LNCaP clone FGC (cell line): ENCODE results near the gene MTPN.

ENCODE experiments used
- DNase-seq: peaks from one replicate; pipeline ENCODE4 v3.0.0-alpha.2; 2011; ENCODE audit warnings: low read depth
- H3K4me3 ChIP-seq: 2 replicates; pipeline ENCODE4 v1.5.1; 2011; ENCODE audit warnings: mild to moderate bottlenecking, low read depth, low read length, control low read depth
- TF ChIP-seq, protein P1 (sequence below): IDR thresholded peaks from 2 replicates; pipeline ENCODE4 v1.5.1; 2012; ENCODE audit warnings: mild to moderate bottlenecking; ENCODE audit not compliant: control insufficient read depth, insufficient read depth; ENCODE audit errors: extremely low read depth

Gene MTPN

DNA sequence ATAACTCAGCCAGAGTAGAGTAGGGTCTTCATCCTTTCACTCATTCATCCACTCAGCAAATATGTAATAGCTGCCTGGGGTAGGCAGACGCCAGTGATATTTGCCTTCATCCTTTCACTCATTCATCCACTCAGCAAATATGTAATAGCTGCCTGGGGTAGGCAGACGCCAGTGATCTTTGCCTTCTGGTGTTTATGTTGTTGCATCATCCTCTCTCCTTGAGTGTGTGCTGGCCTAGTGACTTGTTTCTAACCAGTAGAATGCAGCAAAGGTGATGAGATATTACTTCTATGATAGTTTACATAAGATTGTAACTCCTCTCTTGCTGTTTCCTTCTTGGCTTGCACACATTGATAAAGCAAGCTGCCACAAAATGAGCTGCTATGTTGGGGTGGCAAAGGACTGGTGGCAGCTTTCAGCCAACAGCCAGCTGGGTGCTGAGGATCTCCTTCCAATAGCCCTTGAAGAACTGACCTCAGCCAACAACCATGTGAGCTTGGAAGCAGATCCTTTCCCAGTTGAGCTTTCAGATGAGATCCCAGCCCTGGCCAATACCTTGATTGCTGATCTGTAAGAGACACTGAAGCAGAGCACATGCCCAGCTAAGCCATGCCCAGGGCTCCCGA lies 23.2 kb upstream of the MTPN start:
- no peak overlapping the region for H3K4me3 ChIP-seq
- no peak for DNase-seq
- TF ChIP-seq, protein P1, sequence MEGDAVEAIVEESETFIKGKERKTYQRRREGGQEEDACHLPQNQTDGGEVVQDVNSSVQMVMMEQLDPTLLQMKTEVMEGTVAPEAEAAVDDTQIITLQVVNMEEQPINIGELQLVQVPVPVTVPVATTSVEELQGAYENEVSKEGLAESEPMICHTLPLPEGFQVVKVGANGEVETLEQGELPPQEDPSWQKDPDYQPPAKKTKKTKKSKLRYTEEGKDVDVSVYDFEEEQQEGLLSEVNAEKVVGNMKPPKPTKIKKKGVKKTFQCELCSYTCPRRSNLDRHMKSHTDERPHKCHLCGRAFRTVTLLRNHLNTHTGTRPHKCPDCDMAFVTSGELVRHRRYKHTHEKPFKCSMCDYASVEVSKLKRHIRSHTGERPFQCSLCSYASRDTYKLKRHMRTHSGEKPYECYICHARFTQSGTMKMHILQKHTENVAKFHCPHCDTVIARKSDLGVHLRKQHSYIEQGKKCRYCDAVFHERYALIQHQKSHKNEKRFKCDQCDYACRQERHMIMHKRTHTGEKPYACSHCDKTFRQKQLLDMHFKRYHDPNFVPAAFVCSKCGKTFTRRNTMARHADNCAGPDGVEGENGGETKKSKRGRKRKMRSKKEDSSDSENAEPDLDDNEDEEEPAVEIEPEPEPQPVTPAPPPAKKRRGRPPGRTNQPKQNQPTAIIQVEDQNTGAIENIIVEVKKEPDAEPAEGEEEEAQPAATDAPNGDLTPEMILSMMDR: no peak

DNA sequence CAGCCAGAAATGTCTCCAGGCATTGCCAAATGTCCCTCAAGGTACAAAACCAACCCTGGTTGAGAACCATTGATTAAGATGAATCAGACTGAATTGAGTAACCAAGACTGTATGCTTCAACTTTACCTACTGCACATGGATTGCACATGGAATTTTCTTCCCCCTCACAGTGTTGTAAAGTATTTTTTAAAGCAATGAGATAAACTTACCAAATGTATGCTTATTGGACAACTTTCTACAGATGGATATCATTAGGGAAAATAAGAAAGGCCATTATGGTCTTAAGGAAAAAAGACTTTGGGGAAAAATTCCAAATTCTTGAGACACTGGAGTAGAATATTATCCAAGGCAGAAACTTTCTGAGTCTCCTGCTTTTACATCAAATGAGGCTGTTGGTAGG lies 20.9 kb upstream of the MTPN start:
- TF ChIP-seq, protein P1: no peak
- no peak for DNase-seq
- H3K4me3 ChIP-seq: no peak overlapping the region

DNA sequence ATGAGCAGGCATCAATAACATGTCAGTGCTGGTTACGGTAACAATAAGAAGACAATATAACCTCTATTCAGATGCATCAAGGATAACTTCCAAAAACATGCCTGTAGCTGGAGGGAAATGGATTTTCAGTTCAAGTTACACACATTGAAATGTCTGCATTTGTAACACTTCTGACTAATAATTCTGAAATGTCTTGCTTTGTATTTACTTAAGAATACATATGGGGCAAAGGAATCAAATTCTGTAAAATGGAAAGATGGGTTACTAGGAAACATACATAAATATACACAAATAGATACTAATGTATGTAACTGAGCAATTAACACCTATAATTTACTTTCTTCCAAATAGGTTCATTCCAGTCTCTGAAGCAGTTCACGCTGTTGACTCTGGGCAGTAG lies 18.6 kb upstream of the MTPN start:
- TF ChIP-seq, protein P1: no peak
- no peak for DNase-seq
- no peak overlapping the region for H3K4me3 ChIP-seq

DNA sequence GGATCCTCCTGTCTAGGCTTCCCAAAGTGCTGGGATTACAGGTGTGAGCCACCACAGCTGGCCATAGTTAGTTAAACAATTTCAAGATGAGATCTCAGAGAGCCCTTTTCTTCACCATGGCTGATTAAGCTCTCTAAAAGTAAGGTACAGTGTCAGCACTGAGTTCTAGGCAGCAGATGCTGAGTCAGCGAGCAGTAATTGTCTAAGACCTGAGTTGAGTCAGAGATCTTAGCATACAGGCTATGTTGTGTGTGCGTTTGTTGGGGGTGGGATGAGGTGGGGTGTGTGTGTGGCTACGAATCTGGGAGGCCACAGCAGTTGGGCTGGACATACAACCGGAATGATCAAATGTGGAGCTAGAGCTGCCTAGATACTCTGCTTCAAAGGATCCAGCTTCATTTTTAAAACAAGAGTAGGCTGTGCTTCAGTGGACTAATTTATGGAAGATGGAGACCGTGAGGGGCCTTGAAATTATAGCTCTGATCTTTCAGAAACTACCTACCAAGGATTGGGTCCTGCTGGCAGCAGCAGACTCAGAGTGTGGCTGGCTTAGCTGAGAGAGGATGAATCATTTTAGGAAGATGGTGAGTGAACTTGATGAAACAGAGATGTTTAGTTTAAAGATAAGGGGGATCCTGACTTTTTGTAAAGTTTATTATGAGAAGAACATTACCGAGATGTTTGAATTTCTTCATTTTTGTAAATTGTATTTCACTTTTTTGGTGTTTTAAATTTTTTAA lies 17.5 kb upstream of the MTPN start:
- no peak overlapping the region for H3K4me3 ChIP-seq
- TF ChIP-seq, protein P1: no peak
- no peak for DNase-seq

DNA sequence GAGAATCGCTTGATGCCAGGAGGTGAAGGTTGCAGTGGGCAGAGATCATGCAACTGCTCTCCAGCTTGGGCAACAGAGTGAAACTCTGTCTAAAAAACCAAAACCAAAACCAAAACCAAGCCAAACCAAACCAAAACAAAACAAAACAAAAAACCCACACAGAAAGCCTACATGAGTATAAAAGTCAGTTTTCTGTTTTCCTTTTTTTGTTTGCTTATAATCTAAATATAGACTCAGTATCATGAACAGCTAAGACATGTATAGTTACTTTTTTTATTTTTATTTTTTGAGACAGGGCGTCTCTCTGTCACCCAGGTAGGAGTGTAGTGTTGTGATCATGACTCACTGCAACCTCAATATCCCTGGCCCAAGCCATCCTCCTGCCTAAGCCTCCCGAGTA lies 16.8 kb upstream of the MTPN start:
- no peak overlapping the region for H3K4me3 ChIP-seq
- DNase-seq: no peak
- TF ChIP-seq, protein P1: no peak

DNA sequence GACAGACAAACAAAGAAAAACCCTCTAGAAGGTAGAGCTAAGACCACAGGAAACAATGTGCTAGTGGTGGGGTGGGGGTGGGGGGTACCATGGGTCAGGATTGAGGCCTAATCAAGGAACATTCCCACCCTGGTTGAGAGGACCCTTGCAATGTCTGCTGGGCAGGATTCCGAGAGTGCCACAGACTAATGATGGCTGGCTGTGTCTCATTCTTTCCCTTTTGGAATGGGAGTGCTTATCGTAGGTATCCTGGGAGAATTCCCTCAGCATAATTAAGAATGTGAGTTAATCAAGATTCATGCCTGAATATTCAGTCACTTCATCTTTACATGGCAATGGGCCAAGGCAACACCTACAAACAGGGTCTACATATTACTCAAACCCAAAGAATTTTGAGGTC lies 14.7 kb upstream of the MTPN start:
- H3K4me3 ChIP-seq: no peak overlapping the region
- TF ChIP-seq, protein P1: no peak
- no peak for DNase-seq

DNA sequence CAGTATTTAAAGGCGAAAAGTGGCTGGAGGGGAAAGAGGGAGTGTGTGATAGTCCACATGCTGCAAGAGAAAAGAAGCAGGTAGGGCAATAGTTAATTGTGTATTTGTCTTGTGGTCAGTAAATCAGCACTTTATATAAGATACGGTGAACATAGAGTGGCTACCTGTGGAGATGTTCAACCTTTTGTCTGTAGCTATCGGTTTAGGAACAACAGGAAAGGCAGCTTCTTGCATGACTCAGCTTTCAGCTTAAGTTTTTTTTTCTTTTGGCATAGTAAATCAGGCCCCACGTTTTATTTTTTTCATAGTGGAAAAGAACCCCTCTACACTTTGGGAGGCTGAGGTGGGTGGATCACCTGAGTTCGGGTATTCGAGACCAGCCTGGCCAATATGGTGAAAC lies 14.2 kb upstream of the MTPN start:
- TF ChIP-seq, protein P1: no peak
- DNase-seq: no peak
- no peak overlapping the region for H3K4me3 ChIP-seq
